NK-92 (cell line): ENCODE data around the gene MITF.

Experiments used
- DNase-seq: peaks from one replicate; lab custom pipeline; 2025; ENCODE audit not compliant: unreplicated experiment; lab: John Stamatoyannopoulos, UW

The MITF gene

DNA sequence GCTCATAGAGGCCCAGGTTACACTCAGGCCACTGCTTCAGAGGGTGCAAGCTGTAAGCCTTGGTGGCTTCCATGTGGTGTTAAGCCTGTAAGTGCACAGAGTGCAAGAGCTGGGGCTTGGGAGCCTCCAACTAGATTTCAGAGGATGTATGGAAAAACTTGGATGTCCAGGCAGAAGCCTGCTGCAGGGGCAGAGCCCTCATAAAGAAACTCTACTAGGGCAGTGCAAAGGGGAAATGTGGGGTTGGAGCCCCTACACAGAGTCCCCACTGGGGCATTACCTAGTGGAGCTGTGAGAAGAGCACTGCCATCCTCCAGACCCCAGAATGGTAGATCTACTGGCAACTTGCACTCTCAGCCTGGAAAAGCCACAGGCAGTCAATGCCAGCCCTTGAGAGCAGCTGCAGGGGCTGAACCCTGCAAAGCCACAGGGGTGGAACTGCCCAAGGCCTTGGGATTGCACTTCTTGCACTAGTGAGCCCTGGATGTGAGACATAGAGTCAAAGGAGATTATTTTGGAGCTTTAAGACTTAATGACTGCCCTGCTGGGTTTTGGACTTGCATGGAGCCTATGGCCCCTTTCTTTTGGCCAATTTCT is 14.0 kb downstream of the MITF start:
- no peak for DNase-seq

GRCh38 chr3:69755795-69756194 is 16.5 kb downstream of the MITF start:
- no peak for DNase-seq

DNA sequence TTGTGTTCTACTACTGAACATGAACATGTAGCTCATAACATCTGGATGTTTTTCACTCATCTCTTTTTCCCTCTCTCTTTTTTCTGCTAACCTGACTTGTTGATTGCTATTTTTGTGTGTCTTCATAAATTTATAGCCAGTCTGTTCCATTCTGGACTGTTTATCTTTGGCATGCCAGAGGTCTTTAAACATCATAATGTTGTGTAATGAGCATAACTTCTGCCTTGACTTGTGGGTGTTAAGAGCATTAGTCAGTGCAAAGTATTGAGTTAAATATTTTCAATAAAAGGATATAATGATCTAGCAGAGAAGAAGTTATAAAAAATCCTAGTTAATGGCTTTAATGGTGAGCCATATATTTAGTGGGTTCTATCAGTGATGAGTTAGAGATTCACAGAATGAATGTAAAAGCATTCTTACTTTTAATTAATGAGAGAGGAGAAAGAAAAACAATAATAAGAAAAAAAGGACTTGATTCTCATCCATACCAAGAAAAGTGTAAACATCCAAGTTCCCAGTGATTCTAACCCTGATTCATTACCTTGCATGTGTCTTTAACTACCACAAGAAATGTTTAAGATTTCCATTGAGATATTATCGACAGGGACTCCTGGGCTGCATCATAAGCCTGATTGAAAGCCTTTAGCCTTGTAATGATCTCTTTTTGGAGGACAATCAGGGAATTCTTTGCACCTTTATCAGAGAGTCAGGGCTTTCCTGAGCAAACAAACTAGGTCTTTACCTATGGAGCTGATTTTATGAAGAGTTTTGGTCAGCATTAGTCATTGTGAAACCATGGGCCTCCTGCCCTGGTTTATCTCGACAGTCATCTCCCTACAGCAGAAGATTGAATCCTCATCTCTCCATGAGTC is 22.9 kb downstream of the MITF start:
- DNase-seq = no peak

DNA sequence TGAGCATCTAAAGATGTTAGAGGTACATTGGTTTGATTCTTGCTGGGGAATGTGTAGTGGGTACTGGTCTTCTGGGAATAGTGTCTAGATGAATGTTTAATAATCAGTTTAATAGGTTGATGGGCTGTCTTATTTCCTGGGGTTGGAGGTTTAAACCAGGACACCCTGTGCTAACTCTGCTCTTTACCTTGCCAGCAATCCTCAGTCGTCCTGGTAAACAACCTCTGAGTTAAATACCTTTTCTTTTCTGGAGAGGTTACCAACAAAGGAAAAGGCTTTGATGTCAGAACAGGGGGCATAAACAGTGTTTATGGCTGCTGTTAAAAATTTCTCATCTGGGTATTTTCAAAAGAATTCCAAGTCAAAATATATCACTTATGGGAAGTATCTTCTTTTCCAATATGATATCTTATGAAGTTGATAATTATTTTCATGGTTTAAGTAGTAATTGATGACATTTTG is 23.5 kb downstream of the MITF start:
- DNase-seq = no peak

DNA sequence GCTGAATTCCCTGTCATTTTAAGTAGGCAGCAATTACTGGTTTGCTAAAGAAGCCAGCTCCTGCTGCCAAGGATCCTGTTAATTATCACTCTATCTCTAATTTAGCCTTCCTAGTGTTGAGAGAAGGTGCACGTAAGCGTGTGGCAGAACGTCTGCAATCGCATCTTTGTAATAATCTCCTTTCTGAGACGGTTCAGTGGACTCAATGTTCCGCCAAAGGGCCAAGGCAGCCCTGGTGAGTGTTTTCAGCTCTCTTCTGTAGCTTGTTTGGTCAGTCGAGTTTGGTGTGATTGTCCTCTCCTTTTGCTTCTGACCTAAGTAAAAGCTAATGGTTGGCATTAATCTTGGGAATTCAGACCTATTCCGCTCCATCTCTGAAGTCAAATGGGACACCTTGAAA is 24.2 kb downstream of the MITF start:
- no peak for DNase-seq

GRCh38 chr3:69764121-69764741 is 25.0 kb downstream of the MITF start:
- DNase-seq = no peak

DNA sequence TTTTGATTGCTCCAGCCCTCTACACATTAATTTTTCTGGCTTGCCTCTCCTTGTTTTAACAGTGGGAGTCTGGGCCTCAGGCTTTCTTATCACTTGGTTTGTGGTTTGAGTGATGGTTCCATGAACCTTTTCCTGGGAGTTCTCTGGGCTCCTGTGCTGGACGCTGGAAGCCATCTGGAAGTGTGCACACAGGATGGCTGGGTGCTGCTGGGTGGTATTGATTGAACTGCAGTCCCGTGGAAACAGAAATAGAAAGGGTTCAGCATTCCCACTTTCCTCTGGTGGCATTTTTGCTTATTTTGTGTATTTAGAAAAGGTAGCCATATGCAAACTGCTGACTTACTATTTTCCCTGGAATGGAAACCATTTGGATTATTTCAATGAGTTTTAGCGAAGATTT is 25.6 kb downstream of the MITF start:
- no peak for DNase-seq

GRCh38 chr3:69766638-69767037 is 27.4 kb downstream of the MITF start:
- DNase-seq = no peak

- DNase-seq = no peak
Observed at GRCh38 chr3:69767571-69767970, 28.3 kb downstream of the MITF start.

GRCh38 chr3:69768438-69768837 is 29.2 kb downstream of the MITF start:
- DNase-seq = no peak

DNA sequence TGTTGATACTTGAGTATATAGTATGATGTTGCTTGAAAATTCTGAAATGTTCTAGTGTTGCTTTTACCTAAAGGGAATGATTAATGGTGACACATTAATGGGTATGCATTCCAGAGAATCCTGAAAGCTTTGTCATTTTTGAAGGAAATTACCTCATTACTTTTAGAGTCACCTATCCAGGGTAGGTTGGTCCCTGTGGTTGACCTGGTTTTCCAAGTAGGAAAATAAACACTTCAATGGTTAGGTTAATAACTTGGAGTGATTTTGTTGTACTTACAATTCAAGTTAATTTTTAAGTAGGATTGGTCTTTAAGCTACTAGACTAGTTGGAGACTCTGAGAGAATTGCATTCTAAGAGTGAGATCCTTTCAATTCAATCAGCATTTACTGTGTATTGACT is 31.0 kb downstream of the MITF start:
- no peak for DNase-seq

DNA sequence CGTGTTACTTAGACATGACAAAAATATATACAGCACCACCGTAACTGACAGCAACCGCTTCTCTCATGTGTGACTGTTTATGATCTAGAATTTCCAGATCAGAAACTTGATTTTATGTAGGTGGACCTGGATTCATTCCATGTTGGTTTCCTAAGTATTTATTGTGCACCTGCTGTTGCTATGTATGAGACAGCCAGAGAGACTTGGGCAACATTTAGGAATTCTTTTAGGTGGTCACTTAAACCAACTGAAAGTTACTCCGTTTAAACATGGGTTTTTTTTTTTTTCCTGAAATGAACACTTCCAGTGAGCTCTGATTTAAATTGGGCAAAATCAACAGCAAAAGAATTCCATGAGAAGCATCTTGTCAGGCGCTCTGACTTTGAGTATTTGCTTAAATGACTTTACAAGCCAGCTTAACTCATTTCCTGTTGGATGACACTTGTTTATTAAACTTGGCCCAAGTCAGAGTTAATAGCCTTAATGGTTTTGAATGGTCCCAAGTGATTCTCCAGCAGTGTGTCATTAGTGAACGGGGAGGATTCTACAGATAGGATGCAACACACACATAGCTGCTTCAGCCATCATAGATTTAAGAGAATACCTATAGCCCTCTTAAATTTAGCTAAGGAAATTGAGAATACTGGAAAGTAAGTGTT is 31.8 kb downstream of the MITF start:
- no peak for DNase-seq

DNA sequence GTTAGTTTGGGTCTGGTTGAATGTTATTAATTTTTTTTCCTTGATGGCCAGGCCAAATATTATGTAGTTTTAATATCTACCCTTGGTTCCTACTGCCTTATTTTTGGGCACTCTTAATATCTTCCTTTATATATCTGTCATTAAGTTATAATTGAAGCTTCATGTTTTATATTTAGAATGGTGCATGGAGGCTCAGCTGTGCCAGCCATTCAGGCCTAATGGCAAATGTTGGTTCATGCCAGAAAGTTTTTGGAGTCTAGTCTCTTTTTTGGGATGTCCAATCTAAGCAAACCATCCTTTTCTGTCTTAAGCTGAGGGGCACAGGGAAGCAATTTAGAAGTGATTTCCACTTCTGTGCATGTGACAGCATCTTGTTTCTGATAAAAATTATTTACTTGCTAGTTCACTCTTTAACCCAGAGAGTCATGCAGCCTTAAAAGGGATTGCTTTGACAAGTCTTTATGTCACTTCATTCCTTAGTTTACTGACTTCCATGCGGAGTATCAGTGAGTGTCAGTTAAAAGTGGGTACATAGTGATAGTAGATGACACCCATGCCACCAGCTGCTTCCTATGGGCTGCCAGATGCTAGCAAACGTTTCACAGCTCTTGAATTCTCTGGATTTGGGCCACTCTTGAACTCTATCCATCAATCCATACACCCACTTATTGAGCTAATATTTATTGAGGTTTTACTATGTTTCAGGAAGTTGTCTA is 33.0 kb downstream of the MITF start:
- no peak for DNase-seq

GRCh38 chr3:69774029-69774428 is 34.8 kb downstream of the MITF start:
- no peak for DNase-seq

DNA sequence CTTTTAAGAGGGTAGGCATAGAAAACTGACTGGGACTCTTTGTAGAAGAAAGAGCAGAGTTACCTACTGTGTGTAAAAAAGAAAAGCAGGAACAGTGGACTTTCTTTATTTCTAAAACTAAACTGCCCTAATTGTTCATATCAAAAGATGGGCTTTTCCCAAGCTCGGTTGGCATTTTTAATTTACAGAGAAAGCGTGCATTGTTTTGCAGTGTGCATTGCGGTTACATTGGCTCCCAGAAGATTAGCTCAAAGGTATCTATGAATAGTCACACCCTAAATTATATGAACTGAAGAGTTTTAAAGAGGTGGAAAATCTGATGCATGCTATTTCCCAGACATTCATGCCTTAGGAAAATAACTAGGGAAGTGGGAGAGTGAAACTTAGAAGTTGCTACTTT is 36.5 kb downstream of the MITF start:
- no peak for DNase-seq

DNA sequence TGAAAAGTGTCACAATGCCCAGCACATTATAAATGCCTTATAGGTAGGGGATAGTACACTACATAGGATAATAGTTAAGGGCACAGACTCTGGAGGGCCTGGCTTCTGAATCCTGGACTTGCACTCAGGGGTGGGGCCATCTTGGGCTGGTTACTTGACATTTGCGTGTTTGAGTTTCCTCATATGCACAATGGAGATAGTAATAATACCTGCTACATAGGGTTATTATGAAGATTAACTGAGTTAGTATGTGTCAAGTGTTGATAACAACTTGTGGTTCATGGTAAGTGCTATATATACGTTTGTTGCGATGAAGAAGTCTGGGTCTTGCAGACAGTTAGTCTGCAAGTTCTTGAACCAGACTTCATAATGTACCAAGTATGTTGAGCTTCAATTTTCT is 37.0 kb downstream of the MITF start:
- no peak for DNase-seq

GRCh38 chr3:69776920-69777581 is 37.8 kb downstream of the MITF start:
- no peak for DNase-seq

- DNase-seq = no peak
Observed at GRCh38 chr3:69777582-69777967, 38.3 kb downstream of the MITF start.

- no peak for DNase-seq
Observed at GRCh38 chr3:69781593-69781992, 42.3 kb downstream of the MITF start.

GRCh38 chr3:69784954-69785514 is 45.8 kb downstream of the MITF start:
- DNase-seq = no peak
